GM23338 (cell line): ENCODE results near the gene IKZF1. TPM values are rescaled to one million over a fixed set of nuclear protein-coding genes. Genes with fewer than 3 reads are reported as not detected.

Experiments
- ATAC-seq: fragments of 200-7000 bp; cut with Tn5 transposase; 3 replicates; pipeline ENCODE4 v1.9.1; 2020
- DNase-seq: peaks from one replicate; pipeline ENCODE4 v3.0.0-alpha.2; 2015; ENCODE audit warnings: low spot score
- H2AFZ ChIP-seq: fragments of 200-600 bp; sonication (generic); 2 replicates; pipeline ENCODE4 v1.8.0; 2016; ENCODE audit warnings: antibody characterized with exemption, mild to moderate bottlenecking, moderate library complexity
- H3F3A ChIP-seq: fragments of 200-600 bp; sonication (generic); replicated peaks from 2 replicates; pipeline ENCODE4 v1.8.0; 2017; ENCODE audit warnings: antibody characterized with exemption, mixed run types, low read depth
- H3K27ac ChIP-seq: fragments of 200-600 bp; sonication (generic); 2 replicates; pipeline ENCODE4 v1.6.1; 2016; ENCODE audit warnings: low read depth
- H3K27me3 ChIP-seq: fragments of 200-600 bp; sonication (generic); 2 replicates; pipeline ENCODE4 v1.8.0; 2016; ENCODE audit warnings: mild to moderate bottlenecking, mixed run types, moderate library complexity; ENCODE audit not compliant: insufficient read depth
- H3K36me3 ChIP-seq: fragments of 200-600 bp; sonication (generic); 2 replicates; pipeline ENCODE4 v1.8.0; 2016; ENCODE audit warnings: mild to moderate bottlenecking; ENCODE audit not compliant: insufficient read depth
- H3K4me1 ChIP-seq: fragments of 200-600 bp; sonication (generic); 2 replicates; pipeline ENCODE4 v1.8.0; 2016; ENCODE audit warnings: mild to moderate bottlenecking, moderate library complexity; ENCODE audit not compliant: insufficient read depth
- H3K4me2 ChIP-seq: fragments of 200-600 bp; sonication (generic); 2 replicates; pipeline ENCODE4 v1.7.1; 2017; ENCODE audit warnings: mixed run types
- H3K4me3 ChIP-seq: fragments of 200-600 bp; sonication (generic); 2 replicates; pipeline ENCODE4 v1.6.1; 2016; ENCODE audit warnings: mixed run types
- H3K79me2 ChIP-seq: fragments of 200-600 bp; sonication (generic); replicated peaks from 2 replicates; pipeline ENCODE4 v1.8.0; 2017; ENCODE audit warnings: mild to moderate bottlenecking; ENCODE audit not compliant: insufficient read depth
- H3K9me2 ChIP-seq: fragments of 200-600 bp; sonication (generic); 2 replicates; pipeline ENCODE4 v1.8.0; 2017; ENCODE audit not compliant: insufficient read depth
- H4K20me1 ChIP-seq: fragments of 200-600 bp; sonication (generic); replicated peaks from 2 replicates; pipeline ENCODE4 v1.8.0; 2017; ENCODE audit warnings: mild to moderate bottlenecking; ENCODE audit not compliant: insufficient read depth
- H3K27ac Mint-ChIP-seq: 2 replicates; pipeline ENCODE4 v1.8.0; 2020; ENCODE audit warnings: inconsistent platforms, mild to moderate bottlenecking, moderate library complexity, mixed read lengths
- H3K27me3 Mint-ChIP-seq: 3 replicates; pipeline ENCODE4 v1.8.0; 2022; ENCODE audit warnings: low read depth, mild to moderate bottlenecking, moderate library complexity, mixed read lengths, inconsistent platforms; ENCODE audit not compliant: insufficient read depth, poor library complexity
- H3K36me3 Mint-ChIP-seq: 3 replicates; pipeline ENCODE4 v1.8.0; 2021; ENCODE audit warnings: low read depth, mild to moderate bottlenecking, inconsistent platforms, moderate library complexity, mixed read lengths
- H3K4me1 Mint-ChIP-seq: 3 replicates; pipeline ENCODE4 v1.8.0; 2020; ENCODE audit warnings: mild to moderate bottlenecking, inconsistent platforms, mixed read lengths
- H3K4me3 Mint-ChIP-seq: 3 replicates; pipeline ENCODE4 v1.8.0; 2021; ENCODE audit warnings: moderate library complexity, mild to moderate bottlenecking, inconsistent platforms, mixed read lengths
- H3K9me3 Mint-ChIP-seq: 3 replicates; pipeline ENCODE4 v1.8.0; 2020; ENCODE audit warnings: moderate library complexity, mild to moderate bottlenecking, inconsistent platforms, mixed read lengths
- CREB1 ChIP-seq: fragments of 250-450 bp; sonication (Bioruptor Pico); IDR thresholded peaks from 2 replicates; pipeline ENCODE4 v1.5.0; 2020; ENCODE audit warnings: low read depth, mild to moderate bottlenecking, moderate library complexity
- EZH2 ChIP-seq: fragments of 200-600 bp; sonication (generic); IDR thresholded peaks from one replicate; pipeline ENCODE4 v1.8.0; 2017; ENCODE audit warnings: antibody characterized with exemption, mild to moderate bottlenecking, low read depth; ENCODE audit not compliant: unreplicated experiment
- EZH2phosphoT487 ChIP-seq: fragments of 200-600 bp; sonication (generic); IDR thresholded peaks from one replicate; pipeline ENCODE4 v1.8.1; 2018; ENCODE audit warnings: antibody characterized with exemption; ENCODE audit not compliant: unreplicated experiment
- JUNB ChIP-seq: IDR thresholded peaks from one replicate; pipeline ENCODE4 v1.6.1; 2016; ENCODE audit warnings: antibody characterized with exemption; ENCODE audit not compliant: unreplicated experiment
- NANOG ChIP-seq: IDR thresholded peaks from 2 replicates; pipeline ENCODE4 v1.6.1; 2016; ENCODE audit warnings: antibody characterized with exemption, borderline replicate concordance
- POLR2AphosphoS5 ChIP-seq: IDR thresholded peaks from 2 replicates; pipeline ENCODE4 v1.6.1; 2016; ENCODE audit warnings: antibody characterized with exemption, low read depth
- STAT1 ChIP-seq: IDR thresholded peaks from one replicate; pipeline ENCODE4 v1.6.1; 2016; ENCODE audit warnings: antibody characterized with exemption; ENCODE audit not compliant: unreplicated experiment
- ZNF114 ChIP-seq: fragments of 250-450 bp; sonication (Bioruptor Pico); IDR thresholded peaks from 2 replicates; pipeline ENCODE4 v1.5.0; 2020; ENCODE audit warnings: mild to moderate bottlenecking, moderate library complexity
- ZNF331 ChIP-seq: fragments of 250-450 bp; sonication (Bioruptor Pico); IDR thresholded peaks from 2 replicates; pipeline ENCODE4 v1.5.0; 2020; ENCODE audit warnings: low read depth, mild to moderate bottlenecking, moderate library complexity
- polyA plus RNA-seq: library from polyadenylated mRNA; unstranded; fragments of >200 nt; fragmentation: Nextera tagmentation; extraction: Ambion mirVana; gene quantifications from 2 replicates; pipeline ENCODE4 v1.2.1, GENCODE V29; 2016
- total RNA-seq: library from RNA; depleted of rRNA; stranded (reverse); fragments of >200 nt; shearing (Covaris generic); gene quantifications from 2 replicates; pipeline ENCODE4 v1.2.3, GENCODE V29; 2014
- TF ChIP-seq, protein P1 (sequence below), 2 experiments: fragments of 200-600 bp in 1 of 2; sonication (generic) in 1 of 2; conservative IDR thresholded peaks; 2 replicates each; pipeline versions ENCODE4 v1.5.1 to v1.6.1; 2016 to 2017; ENCODE audit warnings: antibody characterized with exemption in 2 of 2, low read depth in 2 of 2, mild to moderate bottlenecking in 2 of 2, moderate library complexity in 1 of 2
- TF ChIP-seq, protein P2 (sequence below): fragments of 250-450 bp; sonication (Bioruptor Pico); IDR thresholded peaks from 2 replicates; pipeline ENCODE4 v1.5.0; 2020; ENCODE audit warnings: mild to moderate bottlenecking, moderate library complexity
- TF ChIP-seq, protein P3 (sequence below): IDR thresholded peaks from 2 replicates; pipeline ENCODE4 v1.6.1; 2016; ENCODE audit warnings: antibody characterized with exemption
- TF ChIP-seq, protein P4 (sequence below): IDR thresholded peaks from one replicate; pipeline ENCODE4 v1.6.1; 2018; ENCODE audit warnings: antibody characterized with exemption; ENCODE audit not compliant: unreplicated experiment

IKZF1 gene
- total and polyA plus RNA-seq, 2 experiments from 2014 or later = 0.57 to 1.8 TPM

DNA sequence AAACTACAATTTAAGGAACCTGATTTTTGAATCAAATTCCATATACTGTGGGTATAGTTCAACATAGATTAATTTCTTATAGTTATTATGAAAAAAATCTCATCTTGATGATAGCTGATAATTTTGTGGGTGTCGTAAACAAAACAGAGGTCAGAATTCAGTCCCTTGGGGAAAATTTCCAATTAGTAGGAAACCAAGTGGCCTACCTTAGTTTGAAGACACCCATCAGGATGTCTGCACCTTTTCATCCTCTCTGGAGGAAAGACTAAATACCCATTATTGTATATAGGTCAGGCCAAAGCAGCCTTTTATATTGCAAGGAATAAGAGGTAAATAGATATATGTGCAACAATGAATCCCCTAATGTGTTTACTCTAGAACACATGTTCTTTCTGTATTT lies 6.4 kb downstream of the IKZF1 start:
- TF ChIP-seq ZNF331 (CRISPR knock-in tag) = no peak
- no peak for TF ChIP-seq STAT1
- TF ChIP-seq, protein P1, sequence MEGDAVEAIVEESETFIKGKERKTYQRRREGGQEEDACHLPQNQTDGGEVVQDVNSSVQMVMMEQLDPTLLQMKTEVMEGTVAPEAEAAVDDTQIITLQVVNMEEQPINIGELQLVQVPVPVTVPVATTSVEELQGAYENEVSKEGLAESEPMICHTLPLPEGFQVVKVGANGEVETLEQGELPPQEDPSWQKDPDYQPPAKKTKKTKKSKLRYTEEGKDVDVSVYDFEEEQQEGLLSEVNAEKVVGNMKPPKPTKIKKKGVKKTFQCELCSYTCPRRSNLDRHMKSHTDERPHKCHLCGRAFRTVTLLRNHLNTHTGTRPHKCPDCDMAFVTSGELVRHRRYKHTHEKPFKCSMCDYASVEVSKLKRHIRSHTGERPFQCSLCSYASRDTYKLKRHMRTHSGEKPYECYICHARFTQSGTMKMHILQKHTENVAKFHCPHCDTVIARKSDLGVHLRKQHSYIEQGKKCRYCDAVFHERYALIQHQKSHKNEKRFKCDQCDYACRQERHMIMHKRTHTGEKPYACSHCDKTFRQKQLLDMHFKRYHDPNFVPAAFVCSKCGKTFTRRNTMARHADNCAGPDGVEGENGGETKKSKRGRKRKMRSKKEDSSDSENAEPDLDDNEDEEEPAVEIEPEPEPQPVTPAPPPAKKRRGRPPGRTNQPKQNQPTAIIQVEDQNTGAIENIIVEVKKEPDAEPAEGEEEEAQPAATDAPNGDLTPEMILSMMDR (conservative IDR thresholded peaks at IDR 0.05; ENCODE audit: low read depth in 2 of 2) = no peak
- TF ChIP-seq ZNF114 (CRISPR knock-in tag) = no peak
- no peak for TF ChIP-seq NANOG
- TF ChIP-seq, protein P2, sequence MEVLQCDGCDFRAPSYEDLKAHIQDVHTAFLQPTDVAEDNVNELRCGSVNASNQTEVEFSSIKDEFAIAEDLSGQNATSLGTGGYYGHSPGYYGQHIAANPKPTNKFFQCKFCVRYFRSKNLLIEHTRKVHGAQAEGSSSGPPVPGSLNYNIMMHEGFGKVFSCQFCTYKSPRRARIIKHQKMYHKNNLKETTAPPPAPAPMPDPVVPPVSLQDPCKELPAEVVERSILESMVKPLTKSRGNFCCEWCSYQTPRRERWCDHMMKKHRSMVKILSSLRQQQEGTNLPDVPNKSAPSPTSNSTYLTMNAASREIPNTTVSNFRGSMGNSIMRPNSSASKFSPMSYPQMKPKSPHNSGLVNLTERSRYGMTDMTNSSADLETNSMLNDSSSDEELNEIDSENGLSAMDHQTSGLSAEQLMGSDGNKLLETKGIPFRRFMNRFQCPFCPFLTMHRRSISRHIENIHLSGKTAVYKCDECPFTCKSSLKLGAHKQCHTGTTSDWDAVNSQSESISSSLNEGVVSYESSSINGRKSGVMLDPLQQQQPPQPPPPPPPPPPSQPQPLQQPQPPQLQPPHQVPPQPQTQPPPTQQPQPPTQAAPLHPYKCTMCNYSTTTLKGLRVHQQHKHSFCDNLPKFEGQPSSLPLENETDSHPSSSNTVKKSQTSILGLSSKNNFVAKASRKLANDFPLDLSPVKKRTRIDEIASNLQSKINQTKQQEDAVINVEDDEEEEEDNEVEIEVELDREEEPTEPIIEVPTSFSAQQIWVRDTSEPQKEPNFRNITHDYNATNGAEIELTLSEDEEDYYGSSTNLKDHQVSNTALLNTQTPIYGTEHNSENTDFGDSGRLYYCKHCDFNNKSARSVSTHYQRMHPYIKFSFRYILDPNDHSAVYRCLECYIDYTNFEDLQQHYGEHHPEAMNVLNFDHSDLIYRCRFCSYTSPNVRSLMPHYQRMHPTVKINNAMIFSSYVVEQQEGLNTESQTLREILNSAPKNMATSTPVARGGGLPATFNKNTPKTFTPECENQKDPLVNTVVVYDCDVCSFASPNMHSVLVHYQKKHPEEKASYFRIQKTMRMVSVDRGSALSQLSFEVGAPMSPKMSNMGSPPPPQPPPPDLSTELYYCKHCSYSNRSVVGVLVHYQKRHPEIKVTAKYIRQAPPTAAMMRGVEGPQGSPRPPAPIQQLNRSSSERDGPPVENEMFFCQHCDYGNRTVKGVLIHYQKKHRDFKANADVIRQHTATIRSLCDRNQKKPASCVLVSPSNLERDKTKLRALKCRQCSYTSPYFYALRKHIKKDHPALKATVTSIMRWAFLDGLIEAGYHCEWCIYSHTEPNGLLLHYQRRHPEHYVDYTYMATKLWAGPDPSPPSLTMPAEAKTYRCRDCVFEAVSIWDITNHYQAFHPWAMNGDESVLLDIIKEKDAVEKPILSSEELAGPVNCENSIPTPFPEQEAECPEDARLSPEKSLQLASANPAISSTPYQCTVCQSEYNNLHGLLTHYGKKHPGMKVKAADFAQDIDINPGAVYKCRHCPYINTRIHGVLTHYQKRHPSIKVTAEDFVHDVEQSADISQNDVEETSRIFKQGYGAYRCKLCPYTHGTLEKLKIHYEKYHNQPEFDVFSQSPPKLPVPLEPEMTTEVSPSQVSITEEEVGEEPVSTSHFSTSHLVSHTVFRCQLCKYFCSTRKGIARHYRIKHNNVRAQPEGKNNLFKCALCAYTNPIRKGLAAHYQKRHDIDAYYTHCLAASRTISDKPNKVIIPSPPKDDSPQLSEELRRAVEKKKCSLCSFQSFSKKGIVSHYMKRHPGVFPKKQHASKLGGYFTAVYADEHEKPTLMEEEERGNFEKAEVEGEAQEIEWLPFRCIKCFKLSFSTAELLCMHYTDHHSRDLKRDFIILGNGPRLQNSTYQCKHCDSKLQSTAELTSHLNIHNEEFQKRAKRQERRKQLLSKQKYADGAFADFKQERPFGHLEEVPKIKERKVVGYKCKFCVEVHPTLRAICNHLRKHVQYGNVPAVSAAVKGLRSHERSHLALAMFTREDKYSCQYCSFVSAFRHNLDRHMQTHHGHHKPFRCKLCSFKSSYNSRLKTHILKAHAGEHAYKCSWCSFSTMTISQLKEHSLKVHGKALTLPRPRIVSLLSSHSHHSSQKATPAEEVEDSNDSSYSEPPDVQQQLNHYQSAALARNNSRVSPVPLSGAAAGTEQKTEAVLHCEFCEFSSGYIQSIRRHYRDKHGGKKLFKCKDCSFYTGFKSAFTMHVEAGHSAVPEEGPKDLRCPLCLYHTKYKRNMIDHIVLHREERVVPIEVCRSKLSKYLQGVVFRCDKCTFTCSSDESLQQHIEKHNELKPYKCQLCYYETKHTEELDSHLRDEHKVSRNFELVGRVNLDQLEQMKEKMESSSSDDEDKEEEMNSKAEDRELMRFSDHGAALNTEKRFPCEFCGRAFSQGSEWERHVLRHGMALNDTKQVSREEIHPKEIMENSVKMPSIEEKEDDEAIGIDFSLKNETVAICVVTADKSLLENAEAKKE (CRISPR knock-in tag) = no peak
- no peak for TF ChIP-seq JUNB
- no peak for TF ChIP-seq EZH2phosphoT487
- no peak for TF ChIP-seq POLR2AphosphoS5
- TF ChIP-seq, protein P3, sequence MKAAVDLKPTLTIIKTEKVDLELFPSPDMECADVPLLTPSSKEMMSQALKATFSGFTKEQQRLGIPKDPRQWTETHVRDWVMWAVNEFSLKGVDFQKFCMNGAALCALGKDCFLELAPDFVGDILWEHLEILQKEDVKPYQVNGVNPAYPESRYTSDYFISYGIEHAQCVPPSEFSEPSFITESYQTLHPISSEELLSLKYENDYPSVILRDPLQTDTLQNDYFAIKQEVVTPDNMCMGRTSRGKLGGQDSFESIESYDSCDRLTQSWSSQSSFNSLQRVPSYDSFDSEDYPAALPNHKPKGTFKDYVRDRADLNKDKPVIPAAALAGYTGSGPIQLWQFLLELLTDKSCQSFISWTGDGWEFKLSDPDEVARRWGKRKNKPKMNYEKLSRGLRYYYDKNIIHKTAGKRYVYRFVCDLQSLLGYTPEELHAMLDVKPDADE = no peak
- no peak for TF ChIP-seq CREB1 (CRISPR knock-in tag)
- TF ChIP-seq, protein P4, sequence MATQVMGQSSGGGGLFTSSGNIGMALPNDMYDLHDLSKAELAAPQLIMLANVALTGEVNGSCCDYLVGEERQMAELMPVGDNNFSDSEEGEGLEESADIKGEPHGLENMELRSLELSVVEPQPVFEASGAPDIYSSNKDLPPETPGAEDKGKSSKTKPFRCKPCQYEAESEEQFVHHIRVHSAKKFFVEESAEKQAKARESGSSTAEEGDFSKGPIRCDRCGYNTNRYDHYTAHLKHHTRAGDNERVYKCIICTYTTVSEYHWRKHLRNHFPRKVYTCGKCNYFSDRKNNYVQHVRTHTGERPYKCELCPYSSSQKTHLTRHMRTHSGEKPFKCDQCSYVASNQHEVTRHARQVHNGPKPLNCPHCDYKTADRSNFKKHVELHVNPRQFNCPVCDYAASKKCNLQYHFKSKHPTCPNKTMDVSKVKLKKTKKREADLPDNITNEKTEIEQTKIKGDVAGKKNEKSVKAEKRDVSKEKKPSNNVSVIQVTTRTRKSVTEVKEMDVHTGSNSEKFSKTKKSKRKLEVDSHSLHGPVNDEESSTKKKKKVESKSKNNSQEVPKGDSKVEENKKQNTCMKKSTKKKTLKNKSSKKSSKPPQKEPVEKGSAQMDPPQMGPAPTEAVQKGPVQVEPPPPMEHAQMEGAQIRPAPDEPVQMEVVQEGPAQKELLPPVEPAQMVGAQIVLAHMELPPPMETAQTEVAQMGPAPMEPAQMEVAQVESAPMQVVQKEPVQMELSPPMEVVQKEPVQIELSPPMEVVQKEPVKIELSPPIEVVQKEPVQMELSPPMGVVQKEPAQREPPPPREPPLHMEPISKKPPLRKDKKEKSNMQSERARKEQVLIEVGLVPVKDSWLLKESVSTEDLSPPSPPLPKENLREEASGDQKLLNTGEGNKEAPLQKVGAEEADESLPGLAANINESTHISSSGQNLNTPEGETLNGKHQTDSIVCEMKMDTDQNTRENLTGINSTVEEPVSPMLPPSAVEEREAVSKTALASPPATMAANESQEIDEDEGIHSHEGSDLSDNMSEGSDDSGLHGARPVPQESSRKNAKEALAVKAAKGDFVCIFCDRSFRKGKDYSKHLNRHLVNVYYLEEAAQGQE = no peak
- TF ChIP-seq EZH2 = no peak
- no peaks in the 10 kb centered on the region for H3F3A ChIP-seq
- no peak overlapping the region for H3K27ac ChIP-seq
- peaks cover 41% of the 10 kb centered on the region for H3K4me1 ChIP-seq
- no peak overlapping the region for H3K4me2 ChIP-seq
- no peaks in the 10 kb centered on the region for H3K36me3 Mint-ChIP-seq
- no peak for DNase-seq
- H3K36me3 ChIP-seq = no peaks in the 10 kb centered on the region
- peaks cover 65% of the 10 kb centered on the region for H3K4me1 Mint-ChIP-seq
- H3K9me3 Mint-ChIP-seq = no peaks in the 10 kb centered on the region
- no peak overlapping the region for H2AFZ ChIP-seq
- H3K27me3 ChIP-seq = peaks cover 19% of the 10 kb centered on the region
- H3K4me3 ChIP-seq = no peak overlapping the region
- ATAC-seq = no peak
- H3K9me2 ChIP-seq = no peaks in the 10 kb centered on the region
- no peak overlapping the region for H3K27ac Mint-ChIP-seq
- no peaks in the 10 kb centered on the region for H4K20me1 ChIP-seq
- no peak overlapping the region for H3K4me3 Mint-ChIP-seq
- peaks cover 9% of the 10 kb centered on the region for H3K27me3 Mint-ChIP-seq
- no peaks in the 10 kb centered on the region for H3K79me2 ChIP-seq
